ENCODE results near the gene WDR90. TPM values are rescaled to one million over a fixed set of nuclear protein-coding genes. Genes with fewer than 3 reads are reported as not detected.

WDR90 gene
- total and polyA plus RNA-seq, 2 of the 13 experiments (the other 11 are each of a cell fraction or from before 2014, with no cell fraction given): 14.9 to 28.9 TPM

- TF ChIP-seq PRDM10 (CRISPR knock-in tag; IDR thresholded peaks at IDR 0.05; ENCODE audit: low read depth) (no peak), ZBTB7A (CRISPR knock-in tag; IDR thresholded peaks at IDR 0.05) (0 out of 2 replicates have a peak, but pooled peaks have one; percentile 11), ZNF674 (CRISPR knock-in tag; IDR thresholded peaks at IDR 0.05; ENCODE audit: low read depth) (no peak), ZNF121 (CRISPR knock-in tag; IDR thresholded peaks at IDR 0.05) (no peak), ZNF460 (CRISPR knock-in tag; IDR thresholded peaks at IDR 0.05; ENCODE audit: borderline replicate concordance) (no peak; the same call in 1 of the 2 replicates), GABPB1 (CRISPR knock-in tag; IDR thresholded peaks at IDR 0.05) (peak; percentile 46; the same call in 1 of the 2 replicates), POLR2G (IDR thresholded peaks at IDR 0.05; ENCODE audit: low read depth, low read length) (peak; percentile 65), GFI1 (CRISPR knock-in tag; IDR thresholded peaks at IDR 0.05; ENCODE audit: borderline replicate concordance) (0 out of 2 replicates have a peak, but pooled peaks have one; percentile 8), MAX (IDR thresholded peaks at IDR 0.05) (peak; percentile 11; the same call in 1 of the 2 replicates)
- TF ChIP-seq, protein P1, sequence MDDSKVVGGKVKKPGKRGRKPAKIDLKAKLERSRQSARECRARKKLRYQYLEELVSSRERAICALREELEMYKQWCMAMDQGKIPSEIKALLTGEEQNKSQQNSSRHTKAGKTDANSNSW (CRISPR knock-in tag; IDR thresholded peaks at IDR 0.05; ENCODE audit: borderline replicate concordance): no peak
- TF ChIP-seq, protein P2, sequence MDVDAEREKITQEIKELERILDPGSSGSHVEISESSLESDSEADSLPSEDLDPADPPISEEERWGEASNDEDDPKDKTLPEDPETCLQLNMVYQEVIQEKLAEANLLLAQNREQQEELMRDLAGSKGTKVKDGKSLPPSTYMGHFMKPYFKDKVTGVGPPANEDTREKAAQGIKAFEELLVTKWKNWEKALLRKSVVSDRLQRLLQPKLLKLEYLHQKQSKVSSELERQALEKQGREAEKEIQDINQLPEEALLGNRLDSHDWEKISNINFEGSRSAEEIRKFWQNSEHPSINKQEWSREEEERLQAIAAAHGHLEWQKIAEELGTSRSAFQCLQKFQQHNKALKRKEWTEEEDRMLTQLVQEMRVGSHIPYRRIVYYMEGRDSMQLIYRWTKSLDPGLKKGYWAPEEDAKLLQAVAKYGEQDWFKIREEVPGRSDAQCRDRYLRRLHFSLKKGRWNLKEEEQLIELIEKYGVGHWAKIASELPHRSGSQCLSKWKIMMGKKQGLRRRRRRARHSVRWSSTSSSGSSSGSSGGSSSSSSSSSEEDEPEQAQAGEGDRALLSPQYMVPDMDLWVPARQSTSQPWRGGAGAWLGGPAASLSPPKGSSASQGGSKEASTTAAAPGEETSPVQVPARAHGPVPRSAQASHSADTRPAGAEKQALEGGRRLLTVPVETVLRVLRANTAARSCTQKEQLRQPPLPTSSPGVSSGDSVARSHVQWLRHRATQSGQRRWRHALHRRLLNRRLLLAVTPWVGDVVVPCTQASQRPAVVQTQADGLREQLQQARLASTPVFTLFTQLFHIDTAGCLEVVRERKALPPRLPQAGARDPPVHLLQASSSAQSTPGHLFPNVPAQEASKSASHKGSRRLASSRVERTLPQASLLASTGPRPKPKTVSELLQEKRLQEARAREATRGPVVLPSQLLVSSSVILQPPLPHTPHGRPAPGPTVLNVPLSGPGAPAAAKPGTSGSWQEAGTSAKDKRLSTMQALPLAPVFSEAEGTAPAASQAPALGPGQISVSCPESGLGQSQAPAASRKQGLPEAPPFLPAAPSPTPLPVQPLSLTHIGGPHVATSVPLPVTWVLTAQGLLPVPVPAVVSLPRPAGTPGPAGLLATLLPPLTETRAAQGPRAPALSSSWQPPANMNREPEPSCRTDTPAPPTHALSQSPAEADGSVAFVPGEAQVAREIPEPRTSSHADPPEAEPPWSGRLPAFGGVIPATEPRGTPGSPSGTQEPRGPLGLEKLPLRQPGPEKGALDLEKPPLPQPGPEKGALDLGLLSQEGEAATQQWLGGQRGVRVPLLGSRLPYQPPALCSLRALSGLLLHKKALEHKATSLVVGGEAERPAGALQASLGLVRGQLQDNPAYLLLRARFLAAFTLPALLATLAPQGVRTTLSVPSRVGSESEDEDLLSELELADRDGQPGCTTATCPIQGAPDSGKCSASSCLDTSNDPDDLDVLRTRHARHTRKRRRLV (CRISPR knock-in tag; IDR thresholded peaks at IDR 0.05): 0 out of 2 replicates have a peak, but pooled peaks have one; percentile 54
- TF ChIP-seq, protein P3, sequence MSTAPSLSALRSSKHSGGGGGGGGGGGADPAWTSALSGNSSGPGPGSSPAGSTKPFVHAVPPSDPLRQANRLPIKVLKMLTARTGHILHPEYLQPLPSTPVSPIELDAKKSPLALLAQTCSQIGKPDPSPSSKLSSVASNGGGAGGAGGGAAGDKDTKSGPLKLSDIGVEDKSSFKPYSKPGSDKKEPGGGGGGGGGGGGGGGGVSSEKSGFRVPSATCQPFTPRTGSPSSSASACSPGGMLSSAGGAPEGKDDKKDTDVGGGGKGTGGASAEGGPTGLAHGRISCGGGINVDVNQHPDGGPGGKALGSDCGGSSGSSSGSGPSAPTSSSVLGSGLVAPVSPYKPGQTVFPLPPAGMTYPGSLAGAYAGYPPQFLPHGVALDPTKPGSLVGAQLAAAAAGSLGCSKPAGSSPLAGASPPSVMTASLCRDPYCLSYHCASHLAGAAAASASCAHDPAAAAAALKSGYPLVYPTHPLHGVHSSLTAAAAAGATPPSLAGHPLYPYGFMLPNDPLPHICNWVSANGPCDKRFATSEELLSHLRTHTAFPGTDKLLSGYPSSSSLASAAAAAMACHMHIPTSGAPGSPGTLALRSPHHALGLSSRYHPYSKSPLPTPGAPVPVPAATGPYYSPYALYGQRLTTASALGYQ (CRISPR knock-in tag; IDR thresholded peaks at IDR 0.05): 0 out of 2 replicates have a peak, but pooled peaks have one; percentile 5
Measured at GRCh38 chr16:630815-631405, 18.3 kb upstream of the WDR90 start, which contains the start of gene WFIKKN1 (continued).
